NCI-H526 (cell line): ENCODE data around the gene FOXD2.
"Not testable (repeated sequence)": the region's sequence is repeated elsewhere in the genome, so short reads cannot be mapped to it uniquely, and the experiment has no call there.

ENCODE experiments used
- DNase-seq, 2 experiments: peaks; one replicate each; lab custom pipeline; 2025; lab: John Stamatoyannopoulos, UW

The FOXD2 gene

GRCh38 chr1:47439819-47440598 lies 2.2 kb downstream of the FOXD2 start:
- DNase-seq, result no peak

GRCh38 chr1:47440599-47441081 lies 2.8 kb downstream of the FOXD2 start:
- no peak for DNase-seq

DNA sequence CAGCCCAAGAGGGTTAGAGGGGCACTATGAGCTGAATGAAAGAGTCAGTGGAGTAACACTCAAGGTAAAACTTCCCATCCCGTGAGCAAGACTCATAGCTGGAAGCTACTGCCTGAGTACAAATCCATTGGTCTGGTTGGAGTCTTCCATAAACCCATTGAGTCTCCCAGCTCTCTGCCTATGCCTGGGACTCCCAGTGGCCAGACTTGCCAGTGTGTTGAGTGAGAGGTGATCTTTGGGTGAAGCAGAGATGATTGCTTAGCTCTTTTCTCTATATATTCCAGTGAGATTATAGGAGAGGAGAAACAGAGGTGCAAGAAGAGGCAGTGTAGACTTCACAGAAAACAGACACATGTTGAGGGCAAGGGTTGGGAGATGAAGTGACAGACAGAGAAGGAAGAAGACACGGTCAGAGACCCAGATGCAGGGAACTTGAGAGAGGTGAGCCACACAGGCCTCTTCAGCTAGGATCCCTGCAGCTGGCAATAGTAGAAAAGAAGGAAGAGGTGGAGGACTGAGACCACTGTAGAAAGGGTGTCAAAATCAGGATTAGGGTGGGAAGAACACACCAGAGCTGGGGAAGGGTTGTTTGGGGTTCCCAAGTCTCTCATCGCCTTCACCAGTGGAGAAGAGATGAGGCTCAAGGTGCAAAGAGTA lies 3.7 kb downstream of the FOXD2 start:
- no peak for DNase-seq

DNA sequence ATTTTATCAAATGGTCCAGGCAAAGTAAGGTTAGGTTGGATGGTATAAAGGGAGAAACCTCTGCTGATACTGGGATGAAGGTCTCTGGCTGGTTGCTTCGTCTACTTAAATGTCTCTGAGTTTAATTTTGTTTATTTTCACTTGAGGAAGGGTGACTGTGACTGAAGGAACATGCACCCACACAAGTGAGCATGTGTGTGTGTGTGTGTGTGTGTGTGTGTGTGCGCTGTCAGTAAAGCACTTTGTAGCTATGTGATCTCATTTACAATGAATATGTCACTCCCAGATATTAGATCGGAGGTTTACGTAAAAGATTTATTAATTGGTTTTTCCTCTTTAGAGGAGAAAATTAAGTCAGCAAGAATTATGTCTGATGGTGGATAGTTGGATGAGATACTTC lies 4.4 kb downstream of the FOXD2 start:
- DNase-seq, result no peak

DNA sequence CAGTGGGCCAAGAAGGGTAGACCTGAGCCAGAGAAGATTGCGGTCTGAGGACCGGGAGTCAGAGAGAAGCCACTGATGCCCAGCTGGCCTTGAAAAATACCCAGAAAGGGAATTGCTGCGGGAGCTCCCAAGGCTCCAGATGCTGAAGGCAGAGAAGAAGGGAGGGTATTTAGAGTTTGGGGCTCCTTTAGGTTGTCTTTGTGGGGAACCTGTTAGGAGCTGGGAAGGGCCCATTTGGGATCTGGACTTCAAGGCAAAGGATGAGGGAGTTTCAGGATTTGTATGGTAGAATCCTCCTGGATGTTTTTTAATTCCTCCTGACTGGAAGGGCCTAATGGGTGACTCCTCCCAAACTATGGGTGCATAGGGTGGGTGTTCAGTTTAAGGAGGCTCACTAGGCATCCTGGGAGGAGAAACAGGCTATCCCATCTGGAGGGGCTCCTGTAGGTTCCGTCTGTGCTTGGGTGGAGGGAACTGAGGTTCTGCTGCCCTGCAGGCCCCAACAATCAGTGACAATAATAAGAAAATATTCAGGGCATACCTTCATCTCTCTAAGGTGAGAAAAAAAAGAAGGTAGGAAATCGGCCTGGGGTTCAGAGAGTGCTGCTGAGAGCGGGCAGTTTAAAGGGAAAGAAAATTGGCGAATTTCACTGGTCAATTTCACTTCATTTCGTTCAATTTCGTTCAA lies 5.1 kb downstream of the FOXD2 start:
- no peak for DNase-seq

DNA sequence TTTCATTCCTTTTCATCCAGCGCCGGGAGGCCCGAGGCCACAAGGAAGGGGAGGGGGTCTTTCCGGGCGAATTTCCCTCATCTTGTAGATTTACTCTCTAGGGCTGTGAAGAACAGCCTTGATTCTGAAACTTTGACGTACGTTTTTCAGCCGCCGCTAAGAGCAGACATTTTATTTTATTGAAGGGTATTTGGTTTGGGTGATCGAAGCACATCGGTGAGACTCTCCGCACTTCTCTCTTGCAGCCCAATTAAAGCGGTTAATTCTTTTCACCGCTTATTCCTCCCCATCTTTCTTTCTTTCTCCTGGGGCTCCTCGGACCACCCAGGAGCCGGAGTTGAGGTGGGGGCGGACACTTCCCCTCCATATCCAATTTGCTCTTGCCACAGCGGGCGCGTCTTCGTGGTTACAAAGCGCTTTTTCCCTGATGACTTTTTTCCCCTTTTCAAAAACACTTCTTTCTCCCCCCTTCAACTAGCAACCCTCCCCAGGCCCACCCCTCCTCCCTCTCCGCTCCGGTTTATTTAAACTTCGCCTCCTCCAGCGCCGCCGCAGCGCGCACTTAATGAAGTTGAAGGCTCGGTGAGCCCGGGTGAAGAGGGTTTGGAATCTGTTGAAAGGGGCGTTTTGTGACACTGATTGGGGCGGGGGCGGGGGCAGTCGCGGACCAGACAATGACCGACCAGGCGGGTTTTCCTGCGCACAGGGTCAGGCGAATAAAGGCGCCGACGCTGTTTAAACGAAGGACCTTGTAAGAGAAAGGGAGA lies 5.9 kb downstream of the FOXD2 start:
- DNase-seq, result no peak

GRCh38 chr1:47444297-47444561 lies 6.4 kb downstream of the FOXD2 start:
- no peak for DNase-seq

GRCh38 chr1:47444562-47445465 lies 7.0 kb downstream of the FOXD2 start:
- no peak for DNase-seq

- no peak for DNase-seq
These were observed 8.1 kb downstream of the FOXD2 start for GRCh38 chr1:47445823-47446550.

GRCh38 chr1:47448462-47449222 lies 10.8 kb downstream of the FOXD2 start:
- DNase-seq, result no peak

DNA sequence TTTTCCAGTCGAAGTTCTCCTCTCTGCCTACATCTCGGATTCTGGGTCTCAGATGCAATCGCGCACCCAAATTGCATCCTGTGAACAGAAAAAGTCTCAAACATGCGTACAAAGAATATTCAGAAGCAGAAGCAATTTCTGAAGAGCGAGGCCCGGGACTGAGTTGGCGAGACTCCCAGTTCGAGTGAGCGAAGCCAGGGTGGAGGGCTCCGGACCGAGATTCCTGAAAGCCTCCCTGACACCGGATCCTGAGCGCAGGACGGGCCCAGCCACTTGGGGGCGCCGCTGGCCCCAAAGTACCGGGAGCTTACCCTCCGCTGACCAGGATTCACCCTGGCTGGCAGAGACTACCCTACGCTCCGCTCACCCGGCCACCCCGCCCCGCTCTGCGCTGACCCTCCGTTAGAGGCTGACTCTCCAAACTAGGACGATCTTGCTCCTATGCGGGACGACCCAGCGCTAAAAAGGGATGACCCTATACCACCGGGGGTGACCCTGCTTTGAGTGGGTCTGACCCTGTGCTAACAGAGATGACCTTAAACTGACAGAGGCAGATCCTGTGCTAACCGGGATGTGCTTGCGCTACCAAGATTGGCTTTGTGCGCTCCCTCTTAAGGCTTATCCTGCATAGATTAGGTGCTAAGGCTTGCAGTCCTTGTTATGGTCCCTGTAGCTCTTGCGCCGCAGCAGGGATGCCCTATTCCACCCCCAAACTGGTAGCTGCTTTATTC lies 12.1 kb downstream of the FOXD2 start:
- DNase-seq, result peak in 1 of 2 experiments; percentile 37

GRCh38 chr1:47450606-47451005 lies 12.8 kb downstream of the FOXD2 start:
- no peak for DNase-seq

GRCh38 chr1:47452426-47452825 lies 14.6 kb downstream of the FOXD2 start:
- DNase-seq, result no peak

GRCh38 chr1:47453910-47454309 lies 16.1 kb downstream of the FOXD2 start:
- not testable (repeated sequence) for DNase-seq

GRCh38 chr1:47456250-47456649 lies 18.4 kb downstream of the FOXD2 start:
- no peak for DNase-seq

DNA sequence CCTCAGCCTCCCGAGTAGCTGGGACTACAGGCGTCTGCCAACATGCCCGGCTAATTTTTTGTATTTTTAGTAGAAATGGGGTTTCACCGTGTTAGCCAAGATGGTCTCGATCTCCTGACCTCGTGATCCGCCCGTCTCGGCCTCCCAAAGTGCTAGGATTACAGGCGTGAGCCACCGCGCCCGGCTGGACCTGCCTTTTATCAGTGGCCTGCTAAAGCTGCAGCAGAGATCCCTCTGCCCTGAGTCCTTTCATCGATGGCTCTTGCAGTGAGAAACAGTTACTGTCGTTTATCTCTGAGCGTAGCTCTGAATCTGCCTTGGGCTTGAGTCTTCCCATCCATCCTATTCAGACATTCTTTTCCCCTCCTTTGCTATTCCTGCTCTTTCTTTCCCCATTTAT lies 19.7 kb downstream of the FOXD2 start:
- DNase-seq, result not testable (repeated sequence)

- DNase-seq, result peak in 1 of 2 experiments; percentile 31
These were observed 21.5 kb downstream of the FOXD2 start for GRCh38 chr1:47459253-47459788.

GRCh38 chr1:47460040-47460439 lies 22.2 kb downstream of the FOXD2 start:
- DNase-seq, result no peak

GRCh38 chr1:47460456-47460855 lies 22.6 kb downstream of the FOXD2 start:
- DNase-seq, result peak in 1 of 2 experiments; percentile 10
